Measurements from ENCODE around the gene ATAD2B.

DNA sequence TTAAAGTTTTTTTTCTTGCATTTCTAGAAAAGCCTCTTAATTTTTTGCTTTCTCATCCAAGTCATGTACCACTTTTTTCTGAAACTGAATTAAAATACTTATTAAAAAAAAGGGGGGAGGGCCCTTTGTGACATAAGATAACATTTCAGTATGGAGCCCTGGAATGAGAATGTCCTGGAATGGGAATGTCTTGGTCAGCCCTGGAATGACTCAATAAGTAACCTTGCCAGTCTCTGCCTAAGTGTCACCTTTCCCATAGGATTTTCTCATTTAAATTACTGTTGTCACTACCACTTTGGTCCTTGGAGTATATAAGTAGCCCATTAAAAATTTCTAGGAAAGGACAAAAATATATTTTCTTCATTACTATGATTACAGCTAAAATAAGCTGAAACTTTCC, 18.1 kb upstream of the ATAD2B start:
- TF ChIP-seq, protein P1, sequence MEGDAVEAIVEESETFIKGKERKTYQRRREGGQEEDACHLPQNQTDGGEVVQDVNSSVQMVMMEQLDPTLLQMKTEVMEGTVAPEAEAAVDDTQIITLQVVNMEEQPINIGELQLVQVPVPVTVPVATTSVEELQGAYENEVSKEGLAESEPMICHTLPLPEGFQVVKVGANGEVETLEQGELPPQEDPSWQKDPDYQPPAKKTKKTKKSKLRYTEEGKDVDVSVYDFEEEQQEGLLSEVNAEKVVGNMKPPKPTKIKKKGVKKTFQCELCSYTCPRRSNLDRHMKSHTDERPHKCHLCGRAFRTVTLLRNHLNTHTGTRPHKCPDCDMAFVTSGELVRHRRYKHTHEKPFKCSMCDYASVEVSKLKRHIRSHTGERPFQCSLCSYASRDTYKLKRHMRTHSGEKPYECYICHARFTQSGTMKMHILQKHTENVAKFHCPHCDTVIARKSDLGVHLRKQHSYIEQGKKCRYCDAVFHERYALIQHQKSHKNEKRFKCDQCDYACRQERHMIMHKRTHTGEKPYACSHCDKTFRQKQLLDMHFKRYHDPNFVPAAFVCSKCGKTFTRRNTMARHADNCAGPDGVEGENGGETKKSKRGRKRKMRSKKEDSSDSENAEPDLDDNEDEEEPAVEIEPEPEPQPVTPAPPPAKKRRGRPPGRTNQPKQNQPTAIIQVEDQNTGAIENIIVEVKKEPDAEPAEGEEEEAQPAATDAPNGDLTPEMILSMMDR (IDR thresholded peaks at IDR 0.05), result no peak
- no peak for TF ChIP-seq ZFX (IDR thresholded peaks at IDR 0.05; ENCODE audit: borderline replicate concordance)
